ENCODE data around the gene ELMO1.

- TF ChIP-seq FOSL1 (IDR thresholded peaks at IDR 0.05; ENCODE audit: low read depth) (no peak), CTCF (IDR thresholded peaks at IDR 0.05 in 2 of 3, conservative IDR thresholded peaks at IDR 0.05 in 1 of 3; ENCODE audit: borderline replicate concordance in 1 of 3, insufficient read depth in 1 of 3, low read depth in 2 of 3, low read length in 2 of 3) (no peak), POLR2A (IDR thresholded peaks at IDR 0.05; ENCODE audit: borderline replicate concordance, extremely low read depth, insufficient read depth, insufficient read length) (no peak), REST (IDR thresholded peaks at IDR 0.05; ENCODE audit: low read depth) (no peak), RAD21 (IDR thresholded peaks at IDR 0.05; ENCODE audit: low read depth) (no peak), EZH2 (IDR thresholded peaks at IDR 0.05) (no peak), MAX (IDR thresholded peaks at IDR 0.05) (no peak), JUND (IDR thresholded peaks at IDR 0.05) (no peak)
These were observed 379.3 kb downstream of the ELMO1 start for GRCh38 chr7:37069336-37069735.
